Posterior vena cava (tissue), 2 donors: ENCODE data around the gene TRMT61A. TPM values are rescaled to one million over a fixed set of nuclear protein-coding genes. Genes with fewer than 3 reads are reported as not detected.
A peak's percentile ranks its signal among the peaks of the same experiment; 100 is the strongest.

Source experiments
- DNase-seq: peaks from one replicate; pipeline ENCODE4 v3.0.0-alpha.2; 2020; ENCODE audit warnings: low spot score
- intact Hi-C, 2 donors: fragments of 100-400 bp; cut with DNase I; formaldehyde crosslinking; loops; one replicate each; pipeline versions ENCODE4 v1.14.1 to v1.14.2; 2022 to 2023
- total RNA-seq, 2 donors: library from RNA; stranded (reverse); fragmentation: NEBNext Ultra II Directional; extraction: Animal tissue kit (Norgen Biotek cat#: 25700); gene quantifications; one replicate each; pipeline ENCODE4 v1.2.1, GENCODE V29; 2021
- donor health status: DM: yes; HTN: yes; CAD: no.
- donor health status: DM: yes; HTN: yes; CAD: no.

The TRMT61A gene
- total RNA-seq, 2 donors from 2014 or later: 16.2 to 18.0 TPM

DNA sequence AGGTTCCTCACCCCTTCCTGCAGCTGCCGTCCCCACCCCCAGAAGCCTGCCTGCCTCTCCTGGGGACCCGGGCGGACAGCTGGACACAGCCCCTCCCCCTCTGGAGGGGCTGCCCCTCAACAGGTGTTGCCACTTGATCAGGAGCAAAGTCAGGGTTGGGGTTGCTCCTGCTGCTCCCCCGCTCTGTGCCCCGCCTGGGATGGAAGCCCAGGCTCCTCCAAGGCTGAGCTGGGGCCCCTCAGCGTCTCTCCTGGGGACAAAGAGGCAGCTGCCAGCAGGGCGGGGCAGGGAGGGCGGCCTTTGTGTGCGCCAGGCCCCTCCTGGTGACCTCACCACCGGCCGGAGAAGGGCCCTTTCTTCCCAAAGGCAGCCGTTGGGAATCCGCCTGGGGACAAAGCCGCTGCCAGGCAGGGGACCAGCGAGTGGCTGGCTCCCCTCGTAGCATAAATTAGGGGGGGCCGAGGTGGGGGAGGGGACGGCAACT is 13.7 kb downstream of the TRMT61A start:
- intact Hi-C loops: no loop called here
- DNase-seq: no peak

- peak; percentile 81 for DNase-seq
- intact Hi-C loops: no loop called here
Observed at GRCh38 chr14:103543140-103543539, 14.1 kb downstream of the TRMT61A start.

DNA sequence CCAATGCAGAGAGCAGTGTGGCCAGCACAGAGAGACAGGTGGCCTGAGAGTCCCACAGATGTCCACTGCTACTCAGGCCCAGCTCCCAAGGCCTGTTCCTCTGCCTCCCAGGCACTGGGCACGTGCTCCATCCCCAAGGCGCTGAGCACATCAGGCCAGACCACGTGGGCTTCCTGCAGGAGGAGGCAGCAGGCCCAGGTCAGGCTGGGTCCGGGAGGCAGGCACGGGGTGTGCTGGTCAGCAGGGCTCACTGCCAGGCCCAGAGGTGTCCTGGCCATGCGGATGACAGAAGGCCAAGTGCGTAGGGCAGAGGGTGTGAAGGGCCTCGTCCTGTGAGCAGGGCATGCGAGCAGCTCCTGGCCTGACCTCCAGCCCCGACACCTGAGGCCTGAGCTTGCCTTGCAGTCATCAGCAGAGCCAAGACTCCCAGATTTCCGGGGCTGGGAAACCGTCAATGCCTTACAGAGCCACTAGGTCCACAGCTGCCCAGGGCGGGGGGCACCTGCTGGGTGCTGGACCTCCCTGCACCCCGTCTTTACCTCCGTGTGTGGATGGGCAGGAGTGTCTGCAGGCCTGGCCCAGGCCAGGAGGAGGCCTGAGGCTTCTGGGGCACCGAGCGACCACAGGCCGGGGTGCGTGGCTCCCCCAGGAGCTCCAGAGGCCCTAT is 14.9 kb downstream of the TRMT61A start:
- DNase-seq: peak; percentile 84
- intact Hi-C loops: no loop called here

- intact Hi-C loops: loop anchor here in 1 of 2 donors (5.0 kb wide), 1 partner anchor 42 kb away; no protein-coding TSS in a partner anchor
- DNase-seq: peak; percentile 88
Observed at GRCh38 chr14:103544388-103545218, 15.6 kb downstream of the TRMT61A start.

- DNase-seq: peak; percentile 75
- intact Hi-C loops: loop anchor here in 1 of 2 donors (5.0 kb wide), 1 partner anchor 43 kb away; no protein-coding TSS in a partner anchor
Observed at GRCh38 chr14:103545219-103545914, 16.4 kb downstream of the TRMT61A start.

DNA sequence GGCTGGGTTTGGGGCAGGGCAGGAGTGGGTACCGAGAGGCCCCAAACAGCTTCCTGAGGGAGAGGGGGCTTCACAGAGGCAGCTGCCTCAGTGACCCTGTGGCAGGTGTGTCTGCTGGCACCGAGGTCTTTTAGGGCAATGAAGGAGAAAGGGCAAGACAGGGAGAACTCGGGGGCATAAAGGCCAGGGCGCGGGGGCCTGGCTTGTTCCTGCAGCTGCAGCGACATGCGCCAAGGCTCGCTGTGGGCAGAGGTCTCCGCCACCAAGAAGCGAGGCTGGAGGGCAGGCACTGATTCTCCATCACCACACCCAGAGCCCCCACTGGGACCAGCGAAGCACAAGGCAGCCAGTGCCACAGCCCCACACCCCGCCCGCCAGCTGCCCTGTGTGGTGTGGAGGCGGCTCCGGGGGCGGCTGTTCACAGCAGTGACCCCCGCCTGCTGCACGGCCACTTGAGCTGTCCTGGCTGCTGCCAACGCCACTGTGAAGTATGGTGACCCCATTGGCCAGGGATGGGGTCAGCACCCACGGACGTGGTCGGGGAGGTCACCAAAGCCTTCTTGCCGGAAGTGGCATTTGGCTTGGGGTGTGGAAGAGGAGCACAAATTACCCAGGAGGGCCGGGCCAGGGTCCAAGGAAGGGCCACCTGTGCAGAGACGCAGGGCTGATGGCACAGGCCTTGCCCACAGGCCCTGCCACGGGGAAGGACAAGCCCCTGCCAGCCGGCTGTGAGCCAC is 17.1 kb downstream of the TRMT61A start:
- intact Hi-C loops: loop anchor here in 1 of 2 donors (2.0 to 5.0 kb wide), 2 partner anchors 27 to 44 kb away; no protein-coding TSS in a partner anchor
- peak; percentile 80 for DNase-seq

DNA sequence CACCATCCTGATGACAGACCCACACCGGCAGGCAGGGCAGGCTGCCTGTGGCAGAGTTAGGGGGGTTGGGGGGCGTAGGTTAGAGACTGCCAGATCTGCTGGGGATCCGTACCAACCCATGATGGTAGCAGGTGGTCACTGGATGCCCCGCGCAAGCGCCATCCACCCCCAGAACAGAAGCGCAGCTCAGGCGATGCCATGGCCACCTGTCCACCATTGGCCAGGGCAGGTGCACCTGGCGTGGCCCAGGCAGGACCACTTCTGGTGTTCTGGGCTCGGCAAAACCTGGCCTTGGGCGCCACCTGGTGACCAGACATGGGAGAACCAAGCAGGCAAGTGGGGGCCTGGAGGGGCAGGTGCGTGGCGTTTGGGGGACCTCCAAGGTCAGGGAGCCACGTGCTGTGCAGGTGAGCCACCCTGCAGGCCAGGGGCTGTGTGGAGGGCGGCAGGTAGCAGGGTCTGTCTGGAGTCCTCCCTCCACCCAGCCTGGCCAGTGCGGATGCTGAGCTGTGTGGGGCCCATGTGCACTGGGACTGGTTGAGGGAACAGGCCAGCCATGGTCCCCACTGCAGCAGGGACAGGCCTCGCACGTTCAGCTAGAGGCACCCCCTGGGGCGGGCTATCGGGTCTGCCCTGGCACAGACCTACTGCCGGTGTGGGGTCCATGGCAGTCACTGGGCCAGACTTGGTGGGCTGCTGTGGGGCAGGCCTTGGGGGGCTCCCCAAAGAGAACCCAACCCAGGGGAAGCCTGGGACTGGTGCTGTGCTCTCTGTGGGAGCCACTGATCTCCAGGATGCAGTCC is 17.9 kb downstream of the TRMT61A start:
- intact Hi-C loops: loop anchor here in 1 of 2 donors (2.0 to 5.0 kb wide), 2 partner anchors 28 to 45 kb away; no protein-coding TSS in a partner anchor
- DNase-seq: peak; percentile 91

DNA sequence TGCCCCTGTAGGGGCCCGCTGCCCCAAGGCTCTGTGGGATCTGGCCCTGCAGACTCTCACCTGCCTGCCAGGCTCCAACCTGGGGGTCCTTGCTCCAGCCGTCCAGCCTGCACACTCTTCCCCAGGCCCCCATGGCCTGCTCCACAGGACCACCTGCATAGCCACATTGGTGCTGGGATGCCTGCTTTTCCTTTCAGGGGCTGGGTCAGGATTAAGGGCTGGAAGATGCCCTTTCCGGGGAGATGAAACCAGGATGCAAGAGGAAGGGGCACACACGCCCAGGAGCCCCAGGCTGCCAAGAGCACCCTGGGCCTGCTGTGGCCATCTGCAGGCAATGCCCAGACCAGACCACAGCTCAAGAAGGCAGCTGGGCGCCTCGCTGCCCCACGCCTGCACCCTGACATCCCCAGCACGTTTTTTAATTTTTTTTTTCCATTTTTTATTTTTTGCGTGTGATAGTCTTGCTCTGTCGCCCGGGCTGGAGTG is 18.5 kb downstream of the TRMT61A start:
- intact Hi-C loops: loop anchor here in 1 of 2 donors (2.0 to 5.0 kb wide), 2 partner anchors 29 to 45 kb away; no protein-coding TSS in a partner anchor
- DNase-seq: peak; percentile 55

DNA sequence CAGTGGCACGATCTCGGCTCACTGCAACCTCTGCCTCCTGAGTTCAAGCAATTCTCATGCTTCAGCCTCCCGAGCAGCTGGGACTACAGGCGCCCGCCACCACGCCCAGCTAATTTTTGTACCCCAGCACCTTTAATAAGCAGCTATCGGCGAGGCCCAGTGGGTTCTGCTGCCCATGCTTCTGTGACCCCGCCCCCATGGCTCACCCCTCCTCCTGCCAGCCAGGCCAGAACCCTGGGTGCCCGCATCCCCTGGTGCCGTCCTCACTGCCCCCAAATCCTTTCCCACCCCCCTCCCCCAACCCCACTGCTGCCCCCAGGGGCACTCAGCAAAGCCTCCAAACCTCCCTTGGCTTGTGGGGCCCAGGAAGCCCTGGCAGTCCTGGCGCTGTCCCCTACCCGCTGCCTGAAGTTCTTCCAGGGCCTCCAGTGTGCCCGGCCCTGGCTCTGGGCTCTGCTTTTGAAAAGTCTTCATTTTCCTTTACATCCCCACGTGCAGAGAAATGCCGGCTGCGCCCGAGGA is 19.0 kb downstream of the TRMT61A start:
- peak; percentile 72 for DNase-seq
- intact Hi-C loops: loop anchor here in 1 of 2 donors (2.0 to 5.0 kb wide), 2 partner anchors 29 to 46 kb away; no protein-coding TSS in a partner anchor

GRCh38 chr14:103548463-103549351 is 19.7 kb downstream of the TRMT61A start:
- intact Hi-C loops: loop anchor here in 1 of 2 donors (5.0 kb wide), 1 partner anchor 46 kb away; no protein-coding TSS in a partner anchor
- DNase-seq: peak; percentile 78

DNA sequence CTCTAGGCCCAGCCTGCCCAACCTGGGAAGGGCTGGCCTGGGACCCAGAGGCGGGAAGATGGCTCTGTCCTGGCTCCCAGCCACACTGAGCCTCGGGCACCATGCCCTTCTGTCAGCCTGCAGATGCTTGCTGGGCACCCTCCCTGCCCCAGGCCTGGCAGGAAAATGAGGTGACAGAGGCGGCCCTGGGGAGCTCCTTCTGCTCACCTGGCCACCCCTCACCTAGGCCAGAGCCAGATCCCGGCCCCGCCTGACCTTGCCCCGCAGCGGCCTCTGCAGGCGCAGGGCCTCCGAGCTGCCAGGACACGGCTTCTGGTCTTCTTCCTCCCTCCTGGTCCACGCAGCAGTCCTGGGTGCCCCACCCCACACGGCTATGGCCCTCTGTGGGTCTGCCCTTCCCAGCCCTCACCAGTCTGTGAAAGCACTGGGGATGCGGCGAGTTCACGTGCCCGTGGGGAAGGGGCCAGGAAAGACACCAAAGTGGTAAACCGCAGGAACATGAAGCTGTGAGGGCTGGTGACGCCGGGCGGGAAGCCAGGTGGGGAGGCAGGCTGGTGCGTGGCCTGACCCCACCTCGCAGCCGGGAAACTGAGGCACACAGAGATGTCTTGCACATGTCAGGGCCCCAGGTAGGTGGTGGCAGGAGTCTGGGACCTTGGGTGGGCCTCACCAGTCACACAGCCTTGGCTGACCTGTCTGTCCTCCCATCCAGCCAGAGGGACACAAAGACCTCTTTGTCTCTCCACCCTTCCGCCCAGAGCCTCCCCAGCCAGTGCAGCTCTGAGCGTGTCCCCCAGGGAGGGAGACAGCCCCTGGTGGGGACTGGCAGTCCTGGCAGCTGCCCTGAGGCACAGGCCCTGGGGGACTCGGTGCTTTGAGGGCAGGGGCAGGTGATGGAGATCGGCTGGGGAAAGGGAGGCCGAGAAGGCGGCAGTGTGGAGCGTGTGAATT is 20.6 kb downstream of the TRMT61A start:
- peak; percentile 81 for DNase-seq
- intact Hi-C loops: loop anchor here (5.0 kb wide), 2 partner anchors 32 to 47 kb away; no protein-coding TSS in a partner anchor

DNA sequence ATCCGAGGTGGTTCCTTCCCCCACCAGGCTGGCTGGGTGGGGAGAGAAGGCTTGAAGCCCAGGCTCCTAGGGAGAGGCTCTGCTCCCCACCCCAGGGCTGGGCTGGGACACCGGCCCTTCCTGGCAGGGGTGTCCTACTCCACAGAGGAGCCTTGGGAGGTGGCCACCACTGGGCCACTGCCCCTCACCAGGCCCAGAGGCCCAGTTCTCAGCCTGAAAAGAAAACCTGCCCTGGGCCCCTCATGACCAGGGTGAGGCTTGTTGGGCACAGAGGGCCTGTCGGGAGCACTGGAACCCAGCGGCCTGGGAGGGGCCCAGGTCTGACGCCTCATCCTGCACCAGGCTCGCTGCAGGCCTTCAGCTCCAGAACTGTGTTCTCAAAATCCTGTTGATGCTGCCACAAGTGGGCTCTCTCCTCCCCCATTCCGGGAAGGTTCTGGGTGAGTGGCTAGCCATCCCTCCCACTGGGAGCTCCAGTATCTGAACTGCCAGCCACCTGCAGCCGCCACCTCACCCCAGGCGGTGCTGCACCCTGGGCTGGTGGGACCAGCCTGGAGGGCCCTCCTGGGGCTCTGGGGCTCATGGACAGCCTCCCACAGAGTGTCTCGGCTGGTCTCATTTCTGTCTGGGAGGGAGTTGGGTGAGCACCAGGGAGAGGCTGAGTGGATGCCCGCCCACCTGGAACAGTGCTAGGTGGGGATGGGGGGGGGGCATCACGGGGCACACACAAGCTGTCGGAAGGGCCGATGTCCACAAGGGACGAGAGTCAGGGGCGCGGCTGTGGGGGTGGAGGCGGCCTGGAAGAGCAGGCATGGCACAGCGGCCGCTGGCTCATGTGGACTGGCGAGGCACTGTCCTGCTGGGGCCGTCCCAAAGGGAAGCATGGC is 21.7 kb downstream of the TRMT61A start:
- peak; percentile 85 for DNase-seq
- intact Hi-C loops: loop anchor here in 1 of 2 donors (5.0 kb wide), 1 partner anchor 33 kb away; no protein-coding TSS in a partner anchor

GRCh38 chr14:103551338-103551762 is 22.4 kb downstream of the TRMT61A start:
- intact Hi-C loops: loop anchor here in 1 of 2 donors (5.0 kb wide), 1 partner anchor 34 kb away; no protein-coding TSS in a partner anchor

More at GRCh38 chr14:103551338-103551762, 22.4 kb downstream of the TRMT61A start:
- peak; percentile 93 for DNase-seq
